ENCODE data around the gene IL15RA. TPM values are rescaled to one million over a fixed set of nuclear protein-coding genes. Genes with fewer than 3 reads are reported as not detected.

Gene IL15RA
- total and polyA plus RNA-seq, 4 donors, result 0.81 to 2.1 (median 0.87) TPM

DNA sequence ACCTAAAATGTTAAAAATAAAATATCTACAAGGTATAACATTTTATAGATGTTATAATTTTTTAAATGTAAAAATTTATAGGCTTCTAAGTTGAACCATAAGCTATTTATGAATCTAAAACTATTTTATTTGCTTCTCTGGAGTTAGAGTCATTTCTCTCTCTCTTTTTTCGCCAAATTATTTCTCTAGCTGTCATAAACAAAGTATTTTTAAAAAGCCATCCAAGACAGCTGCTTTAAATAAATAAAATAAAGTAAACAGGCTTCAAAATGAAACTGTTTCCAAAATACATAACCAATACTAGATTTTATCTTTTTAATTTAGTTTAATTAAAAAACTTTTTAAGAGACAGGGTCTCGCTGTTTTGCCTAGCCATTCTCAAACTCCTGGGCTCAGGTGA is 12.4 kb upstream of the IL15RA start:
- WGBS (ENCODE audit: insufficient coverage), result no CpG with 5 or more reads among the region's 2 CpGs
- peaks cover 2% of the 10 kb centered on the region for H3K9me3 ChIP-seq (ENCODE audit: control insufficient read depth, insufficient read depth, low read length)
- H3K4me1 ChIP-seq (ENCODE audit: control insufficient read depth, insufficient read depth, low read length), result no peaks in the 10 kb centered on the region
- no peak for DNase-seq (ENCODE audit: low read depth in 4 of 6, low spot score in 6 of 6)
- no peak overlapping the region for H3K4me3 ChIP-seq (ENCODE audit: low read depth, low read length)
- no peaks in the 10 kb centered on the region for H3K27me3 ChIP-seq (ENCODE audit: control insufficient read depth, insufficient read depth, low read length)
- no peaks in the 10 kb centered on the region for H3K36me3 ChIP-seq (ENCODE audit: control insufficient read depth, insufficient read depth, low read length)
- no peak overlapping the region for H3K27ac ChIP-seq (ENCODE audit: low read depth, low read length)

DNA sequence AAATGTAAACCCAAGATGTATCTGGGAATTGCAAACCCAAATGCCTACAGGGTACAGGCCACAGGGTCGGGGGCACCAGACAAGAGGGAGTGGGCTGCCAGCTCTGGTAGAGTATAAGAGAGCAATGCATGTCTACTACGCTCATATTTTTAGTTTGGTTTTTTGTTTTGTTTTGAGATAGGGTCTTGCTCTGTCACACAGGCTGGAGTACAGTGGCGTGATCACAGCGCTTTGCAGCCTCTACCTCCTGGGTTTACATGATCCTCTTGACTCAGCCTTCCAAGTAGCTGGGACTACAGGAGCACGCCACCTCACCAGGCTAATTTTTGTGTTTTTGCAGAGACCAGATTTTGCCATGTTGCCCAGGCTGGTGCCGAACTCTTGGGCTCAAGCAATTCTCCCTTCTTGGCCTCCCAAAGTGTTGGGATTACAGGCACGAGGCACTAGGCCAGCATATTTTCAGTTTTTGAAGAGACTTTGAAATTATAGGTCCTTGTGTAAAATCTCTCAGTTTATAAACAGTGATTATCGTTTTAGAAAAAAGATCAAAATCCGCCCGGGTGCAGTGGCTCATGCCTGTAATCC is 11.1 kb upstream of the IL15RA start:
- no peak overlapping the region for H3K4me3 ChIP-seq (ENCODE audit: low read depth, low read length)
- WGBS (ENCODE audit: insufficient coverage), result 95% methylated on average over 7 of the region's 10 CpGs
- no peaks in the 10 kb centered on the region for H3K36me3 ChIP-seq (ENCODE audit: control insufficient read depth, insufficient read depth, low read length)
- no peak for DNase-seq (ENCODE audit: low read depth in 4 of 6, low spot score in 6 of 6)
- peaks cover 2% of the 10 kb centered on the region for H3K9me3 ChIP-seq (ENCODE audit: control insufficient read depth, insufficient read depth, low read length)
- H3K4me1 ChIP-seq (ENCODE audit: control insufficient read depth, insufficient read depth, low read length), result no peaks in the 10 kb centered on the region
- H3K27me3 ChIP-seq (ENCODE audit: control insufficient read depth, insufficient read depth, low read length), result no peaks in the 10 kb centered on the region
- no peak overlapping the region for H3K27ac ChIP-seq (ENCODE audit: low read depth, low read length)

DNA sequence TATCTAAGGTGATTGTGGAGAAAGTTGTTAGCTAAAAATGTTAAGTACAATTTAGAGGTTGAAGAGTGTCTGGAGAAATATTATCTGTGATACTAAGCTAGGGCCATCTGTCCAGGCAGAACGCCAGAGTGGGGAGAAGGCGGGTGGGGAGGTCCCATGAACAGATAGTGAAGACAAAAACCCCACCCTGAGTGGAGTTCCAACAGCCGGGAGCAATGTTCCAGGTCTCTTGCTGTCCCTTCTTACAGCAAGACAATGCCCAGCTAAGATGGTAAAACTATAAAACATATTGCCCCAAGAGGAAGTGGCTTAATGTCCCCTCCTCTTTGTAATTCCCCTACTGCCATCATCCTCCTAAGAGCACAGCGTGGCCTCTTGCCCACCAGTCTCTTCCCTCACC is 10.4 kb upstream of the IL15RA start:
- H3K27ac ChIP-seq (ENCODE audit: low read depth, low read length), result no peak overlapping the region
- no peak overlapping the region for H3K4me3 ChIP-seq (ENCODE audit: low read depth, low read length)
- DNase-seq (ENCODE audit: low read depth in 4 of 6, low spot score in 6 of 6), result no peak
- no peaks in the 10 kb centered on the region for H3K4me1 ChIP-seq (ENCODE audit: control insufficient read depth, insufficient read depth, low read length)
- no peaks in the 10 kb centered on the region for H3K27me3 ChIP-seq (ENCODE audit: control insufficient read depth, insufficient read depth, low read length)
- no peaks in the 10 kb centered on the region for H3K36me3 ChIP-seq (ENCODE audit: control insufficient read depth, insufficient read depth, low read length)
- H3K9me3 ChIP-seq (ENCODE audit: control insufficient read depth, insufficient read depth, low read length), result peaks cover 2% of the 10 kb centered on the region
- WGBS (ENCODE audit: insufficient coverage), result 71% methylated on average over 2 of the region's 4 CpGs

DNA sequence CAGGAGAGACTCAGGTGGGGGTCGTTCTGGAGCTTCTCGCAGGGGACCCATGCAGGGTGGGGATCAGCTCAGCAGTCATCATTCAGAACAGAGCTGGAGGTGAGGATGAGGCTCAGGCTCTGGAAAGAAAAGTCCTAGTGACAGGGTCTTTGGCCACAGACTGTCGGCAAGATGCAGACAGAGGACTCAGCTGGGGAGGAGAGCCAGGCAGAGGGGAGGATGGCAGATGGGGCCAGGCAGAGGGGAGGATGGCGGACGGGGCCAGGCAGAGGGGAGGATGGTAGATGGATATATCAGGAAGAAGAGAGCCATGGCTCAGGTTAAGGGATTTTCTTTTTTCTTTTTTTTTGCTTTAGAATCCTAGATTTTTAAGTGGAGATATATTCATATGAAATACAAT is 7.7 kb upstream of the IL15RA start:
- no peaks in the 10 kb centered on the region for H3K27me3 ChIP-seq (ENCODE audit: control insufficient read depth, insufficient read depth, low read length)
- 87% methylated on average over 4 of the region's 5 CpGs for WGBS (ENCODE audit: insufficient coverage)

DNA sequence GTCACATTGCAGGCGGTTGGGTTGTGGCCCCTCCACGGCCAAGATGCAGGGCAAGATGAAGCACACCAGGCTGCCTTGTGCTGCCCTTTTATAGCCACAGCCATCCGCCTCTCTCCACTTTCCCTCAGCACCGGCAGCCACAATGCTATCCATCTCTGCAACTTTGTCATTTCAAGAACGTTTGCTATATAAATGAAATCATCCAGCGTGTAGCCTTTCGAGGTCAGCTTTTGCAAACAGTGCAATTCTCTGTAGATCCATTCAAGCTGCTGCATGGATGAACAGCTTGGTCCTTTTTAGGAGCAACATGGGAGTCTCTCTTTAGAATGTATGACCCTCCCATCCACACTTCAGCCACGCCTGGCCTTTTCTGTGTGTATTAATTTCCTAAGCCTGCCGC is 6.4 kb upstream of the IL15RA start:
- H3K4me1 ChIP-seq (ENCODE audit: control insufficient read depth, insufficient read depth, low read length), result no peaks in the 10 kb centered on the region
- no peaks in the 10 kb centered on the region for H3K9me3 ChIP-seq (ENCODE audit: control insufficient read depth, insufficient read depth, low read length)
- peak in 1 of 6 donors; percentile 60 for DNase-seq (ENCODE audit: low read depth in 4 of 6, low spot score in 6 of 6)
- H3K27me3 ChIP-seq (ENCODE audit: control insufficient read depth, insufficient read depth, low read length), result no peaks in the 10 kb centered on the region
- no peaks in the 10 kb centered on the region for H3K36me3 ChIP-seq (ENCODE audit: control insufficient read depth, insufficient read depth, low read length)
- no peak overlapping the region for H3K27ac ChIP-seq (ENCODE audit: low read depth, low read length)
- no peak overlapping the region for H3K4me3 ChIP-seq (ENCODE audit: low read depth, low read length)
- WGBS (ENCODE audit: insufficient coverage), result 64% methylated on average over 6 of the region's 9 CpGs

More for the DNA sequence above, 7.7 kb upstream of the IL15RA start:
- H3K9me3 ChIP-seq (ENCODE audit: control insufficient read depth, insufficient read depth, low read length), result no peaks in the 10 kb centered on the region
- H3K36me3 ChIP-seq (ENCODE audit: control insufficient read depth, insufficient read depth, low read length), result no peaks in the 10 kb centered on the region
- H3K27ac ChIP-seq (ENCODE audit: low read depth, low read length), result no peak overlapping the region
- H3K4me3 ChIP-seq (ENCODE audit: low read depth, low read length), result no peak overlapping the region
- H3K4me1 ChIP-seq (ENCODE audit: control insufficient read depth, insufficient read depth, low read length), result no peaks in the 10 kb centered on the region
- no peak for DNase-seq (ENCODE audit: low read depth in 4 of 6, low spot score in 6 of 6)

DNA sequence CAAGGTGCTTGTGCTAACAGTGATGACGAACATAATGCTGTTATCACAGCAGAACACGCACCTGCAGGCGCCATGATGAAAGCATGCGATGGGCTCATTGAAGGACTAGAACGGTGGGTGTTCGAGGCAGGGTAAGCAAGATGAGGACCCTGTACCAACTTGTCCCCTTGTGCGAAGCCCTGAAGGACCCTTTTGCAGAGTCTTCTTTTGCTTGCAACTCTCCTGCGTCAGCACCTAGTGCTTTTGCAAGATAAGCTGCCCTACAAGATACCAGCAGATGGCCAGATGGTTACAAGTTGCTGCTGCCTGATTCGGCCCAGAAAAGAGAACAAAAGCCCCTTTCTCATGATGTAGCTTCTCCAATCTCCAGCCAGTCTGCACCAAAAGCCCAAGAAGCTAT is 4.2 kb upstream of the IL15RA start:
- H3K27me3 ChIP-seq (ENCODE audit: control insufficient read depth, insufficient read depth, low read length), result peaks cover 16% of the 10 kb centered on the region
- no peak overlapping the region for H3K4me3 ChIP-seq (ENCODE audit: low read depth, low read length)
- WGBS (ENCODE audit: insufficient coverage), result 96% methylated on average over 8 of the region's 9 CpGs
- H3K27ac ChIP-seq (ENCODE audit: low read depth, low read length), result no peak overlapping the region
- no peaks in the 10 kb centered on the region for H3K36me3 ChIP-seq (ENCODE audit: control insufficient read depth, insufficient read depth, low read length)
- no peak for DNase-seq (ENCODE audit: low read depth in 4 of 6, low spot score in 6 of 6)
- H3K9me3 ChIP-seq (ENCODE audit: control insufficient read depth, insufficient read depth, low read length), result no peaks in the 10 kb centered on the region
- peaks cover 8% of the 10 kb centered on the region for H3K4me1 ChIP-seq (ENCODE audit: control insufficient read depth, insufficient read depth, low read length)

DNA sequence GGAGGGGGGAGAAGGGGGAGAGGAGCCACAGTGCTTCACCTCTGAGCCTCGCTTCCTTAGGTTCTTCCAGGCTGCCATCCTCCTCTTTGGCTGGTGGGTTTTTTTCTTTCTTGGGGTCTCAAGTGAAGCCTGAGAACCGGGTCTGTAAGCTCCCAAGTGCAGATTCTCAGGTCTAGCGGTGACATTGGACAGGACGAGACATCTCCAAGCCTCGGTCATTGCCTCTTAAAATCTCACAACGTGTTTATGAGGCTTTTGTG is 817 bp upstream of the IL15RA start:
- Histone ChIP-seq H3K9me3 (ENCODE audit: control insufficient read depth, insufficient read depth, low read length) (no peaks in the 10 kb centered on the region), H3K27ac (ENCODE audit: low read depth, low read length) (no peak overlapping the region), H3K4me1 (ENCODE audit: control insufficient read depth, insufficient read depth, low read length) (peaks cover 9% of the 10 kb centered on the region), H3K4me3 (ENCODE audit: low read depth, low read length) (no peak overlapping the region), H3K36me3 (ENCODE audit: control insufficient read depth, insufficient read depth, low read length) (no peaks in the 10 kb centered on the region), H3K27me3 (ENCODE audit: control insufficient read depth, insufficient read depth, low read length) (peaks cover 25% of the 10 kb centered on the region)
- DNase-seq (ENCODE audit: low read depth in 4 of 6, low spot score in 6 of 6), result peak in 2 of 6 donors; percentile 8 to 9
- 12% methylated on average over 6 of the region's 6 CpGs for WGBS (ENCODE audit: insufficient coverage)

DNA sequence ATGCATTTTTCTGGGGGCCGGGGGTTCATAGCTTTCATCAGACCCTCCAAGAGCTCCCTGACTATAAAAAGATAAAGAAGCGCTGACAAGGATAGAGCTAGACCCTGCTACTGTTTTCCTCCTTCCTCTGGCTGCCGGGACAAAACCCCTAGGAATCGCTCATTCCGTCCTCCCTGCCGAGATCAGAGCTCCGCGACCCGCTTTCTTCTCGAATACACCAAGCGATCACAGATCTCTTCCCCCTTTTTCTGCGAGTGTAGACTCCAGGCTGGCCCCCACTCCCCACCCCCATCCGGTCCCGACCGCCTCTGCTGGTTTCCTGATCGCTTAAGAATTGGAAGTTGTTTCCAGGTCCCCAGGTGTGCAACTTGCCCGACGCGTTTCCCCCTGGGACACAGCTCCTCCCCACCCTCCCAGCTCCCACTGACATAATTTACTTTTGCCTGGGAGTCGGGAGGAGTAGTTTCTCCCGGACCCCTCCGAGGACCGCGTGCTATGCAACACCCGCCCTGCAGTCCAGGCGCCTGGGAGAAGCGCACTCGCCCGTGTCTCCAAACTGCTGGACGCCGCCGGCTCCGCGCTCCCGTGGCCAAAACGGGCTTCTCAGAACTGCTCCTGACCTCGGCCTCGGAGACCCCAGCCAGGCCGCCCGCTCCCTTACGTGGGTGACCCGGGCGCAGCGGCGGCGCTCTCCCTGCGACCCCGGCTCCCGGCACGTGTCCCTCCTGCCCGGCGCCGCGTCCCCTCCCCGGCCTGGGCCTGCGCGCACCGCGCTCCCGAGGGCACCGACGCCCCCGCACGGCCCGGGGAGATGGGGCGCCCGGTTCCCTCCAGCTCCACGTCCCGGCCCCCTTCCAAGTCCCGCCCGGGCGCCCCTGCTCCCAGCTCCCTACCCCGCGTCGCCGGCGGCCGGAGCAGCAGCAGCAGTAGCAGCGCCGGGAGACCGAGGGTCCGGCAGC is 552 bp downstream of the IL15RA start:
- peak overlapping the region; percentile 45 for H3K4me3 ChIP-seq (ENCODE audit: low read depth, low read length)
- no peaks in the 10 kb centered on the region for H3K9me3 ChIP-seq (ENCODE audit: control insufficient read depth, insufficient read depth, low read length)
- peak in 2 of 6 donors; percentile 7 to 11 for DNase-seq (ENCODE audit: low read depth in 4 of 6, low spot score in 6 of 6)
- peaks cover 25% of the 10 kb centered on the region for H3K27me3 ChIP-seq (ENCODE audit: control insufficient read depth, insufficient read depth, low read length)
- no peak overlapping the region for H3K27ac ChIP-seq (ENCODE audit: low read depth, low read length)
- peaks cover 9% of the 10 kb centered on the region for H3K4me1 ChIP-seq (ENCODE audit: control insufficient read depth, insufficient read depth, low read length)
- 1% methylated on average over 78 of the region's 82 CpGs for WGBS (ENCODE audit: insufficient coverage)
- H3K36me3 ChIP-seq (ENCODE audit: control insufficient read depth, insufficient read depth, low read length), result no peaks in the 10 kb centered on the region

DNA sequence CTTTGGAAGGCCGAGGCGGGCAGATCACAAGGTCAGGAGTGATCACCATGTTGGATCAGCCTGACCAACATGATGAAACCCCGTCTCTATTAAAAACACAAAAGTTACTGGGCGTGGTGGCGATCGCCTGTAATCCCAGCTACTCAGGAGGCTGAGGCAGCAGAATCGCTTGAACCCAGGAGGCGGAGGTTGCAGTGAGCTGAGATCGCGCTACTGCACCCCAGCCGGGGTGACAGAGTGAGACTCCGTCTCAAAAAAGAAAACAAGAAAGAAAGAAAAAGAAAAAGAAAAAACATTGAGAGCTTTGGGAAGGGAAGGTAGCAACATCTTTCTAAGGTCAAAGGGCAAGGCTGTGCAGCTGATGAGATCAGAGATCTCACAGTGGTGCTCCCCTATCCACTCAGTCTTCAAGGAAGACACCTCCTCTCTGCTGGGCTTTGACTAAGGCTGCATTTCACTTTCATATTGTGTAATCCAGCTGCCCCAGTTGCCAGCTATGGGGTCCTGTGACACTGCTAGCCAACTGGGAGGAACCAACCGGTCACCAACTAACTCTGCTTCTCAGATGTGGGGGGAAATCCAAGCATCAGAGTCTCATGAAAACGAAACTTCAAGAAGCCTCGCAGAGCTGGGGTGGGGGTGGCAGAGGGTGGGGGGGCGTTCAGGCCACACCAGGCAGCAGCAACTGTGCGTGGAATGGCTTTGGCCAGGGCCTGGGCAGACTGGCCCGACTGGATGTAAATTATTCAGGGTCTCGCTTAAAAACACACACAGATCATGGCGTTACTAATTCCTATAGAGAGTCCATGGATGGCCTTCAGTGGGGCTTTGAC is 1.5 kb downstream of the IL15RA start:
- no peak for DNase-seq (ENCODE audit: low read depth in 4 of 6, low spot score in 6 of 6)
- H3K27ac ChIP-seq (ENCODE audit: low read depth, low read length), result no peak overlapping the region

More for the DNA sequence above, 1.5 kb downstream of the IL15RA start:
- H3K9me3 ChIP-seq (ENCODE audit: control insufficient read depth, insufficient read depth, low read length), result no peaks in the 10 kb centered on the region
- whole genome bisulfite sequencing (ENCODE audit: insufficient coverage), result 64% methylated on average over 13 of the region's 20 CpGs
- peaks cover 9% of the 10 kb centered on the region for H3K4me1 ChIP-seq (ENCODE audit: control insufficient read depth, insufficient read depth, low read length)
- H3K27me3 ChIP-seq (ENCODE audit: control insufficient read depth, insufficient read depth, low read length), result peaks cover 25% of the 10 kb centered on the region
- no peak overlapping the region for H3K4me3 ChIP-seq (ENCODE audit: low read depth, low read length)
- H3K36me3 ChIP-seq (ENCODE audit: control insufficient read depth, insufficient read depth, low read length), result no peaks in the 10 kb centered on the region

Measured in spinal cord (tissue), 10 donors.